Chondrocyte (in vitro differentiated cells): ENCODE results near the gene ARHGAP27. TPM values are rescaled to one million over a fixed set of nuclear protein-coding genes. Genes with fewer than 3 reads are reported as not detected.
"Not testable (repeated sequence)": the region's sequence is repeated elsewhere in the genome, so short reads cannot be mapped to it uniquely, and the experiment has no call there.

ENCODE experiments used
- DNase-seq: peaks from one replicate; pipeline ENCODE4 v3.0.0; 2021; ENCODE audit warnings: mixed read lengths, low spot score
- H3K27ac Mint-ChIP-seq: one replicate; pipeline ENCODE4 v1.8.0; 2021; ENCODE audit warnings: mild to moderate bottlenecking, moderate library complexity, mixed read lengths; ENCODE audit not compliant: unreplicated experiment
- H3K27me3 Mint-ChIP-seq: 2 replicates; pipeline ENCODE4 v1.8.0; 2021; ENCODE audit warnings: low read depth, mixed read lengths
- H3K36me3 Mint-ChIP-seq: 2 replicates; pipeline ENCODE4 v1.8.0; 2021; ENCODE audit warnings: low read depth, mixed read lengths
- H3K4me1 Mint-ChIP-seq: 2 replicates; pipeline ENCODE4 v1.8.0; 2021; ENCODE audit warnings: low read depth, mild to moderate bottlenecking, mixed read lengths
- H3K4me3 Mint-ChIP-seq: one replicate; pipeline ENCODE4 v1.8.0; 2021; ENCODE audit warnings: mild to moderate bottlenecking, moderate library complexity, mixed read lengths; ENCODE audit not compliant: unreplicated experiment
- H3K9me3 Mint-ChIP-seq: 2 replicates; pipeline ENCODE4 v1.8.0; 2021; ENCODE audit warnings: low read depth, mixed read lengths
- total RNA-seq: library from RNA; stranded (reverse); gene quantifications from 3 replicates; pipeline ENCODE4 v1.2.1, GENCODE V29; 2021
- TF ChIP-seq, protein P1 (sequence below): fragments of 200-600 bp; sonication (generic); IDR thresholded peaks from 2 replicates; pipeline ENCODE4 v1.5.0; 2021; ENCODE audit warnings: antibody characterized with exemption, mild to moderate bottlenecking, moderate library complexity

The ARHGAP27 gene
- total RNA-seq, 1 donor from 2014 or later, result 2.0 TPM

DNA sequence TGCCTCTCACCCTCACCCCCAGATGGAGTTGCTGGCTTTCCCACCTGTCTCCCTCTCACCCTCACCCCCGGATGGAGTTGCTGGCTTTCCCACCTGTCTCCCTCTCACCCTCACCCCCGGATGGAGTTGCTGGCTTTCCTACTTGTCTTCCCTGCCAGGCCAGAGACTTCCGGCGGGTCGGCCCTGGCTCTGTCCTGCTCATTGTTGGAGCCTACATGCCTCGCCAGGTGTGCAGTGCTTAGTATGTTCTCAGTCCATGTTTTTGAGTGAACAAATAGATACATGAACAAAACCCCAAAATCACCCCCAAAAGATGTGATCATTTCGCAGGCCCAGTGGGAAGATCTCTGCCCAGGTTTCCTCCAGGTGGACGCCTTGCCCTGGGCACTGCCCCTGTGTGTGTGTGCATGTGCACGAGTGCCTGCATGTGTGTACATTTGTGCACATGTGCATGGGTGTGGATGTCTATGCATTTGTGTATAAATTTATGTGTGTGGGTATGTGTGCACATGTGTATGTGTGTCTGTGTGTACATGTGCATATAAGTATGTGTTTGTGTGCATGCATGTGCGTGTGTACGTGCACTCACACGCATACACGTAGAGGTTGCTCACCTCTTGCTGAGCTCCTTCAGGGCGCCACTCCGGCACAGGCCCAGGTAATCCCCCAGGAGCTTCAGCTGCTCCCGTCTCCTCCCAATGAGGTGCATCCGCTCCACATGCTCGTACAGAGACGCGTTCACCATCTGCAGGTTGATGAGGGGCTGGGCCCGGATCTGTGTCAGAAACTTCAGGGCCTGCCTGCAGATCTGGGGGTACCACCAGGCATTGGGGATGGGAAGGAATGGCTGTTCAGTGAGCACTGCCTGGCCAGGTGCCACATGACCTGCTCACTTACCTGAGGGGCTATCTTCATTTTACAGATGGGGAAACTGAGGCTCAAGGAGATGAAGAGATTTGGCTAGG lies 12.5 kb upstream of the ARHGAP27 start:
- not testable (repeated sequence) for H3K9me3 Mint-ChIP-seq, H3K27me3 Mint-ChIP-seq, H3K36me3 Mint-ChIP-seq, H3K4me3 Mint-ChIP-seq, H3K4me1 Mint-ChIP-seq, H3K27ac Mint-ChIP-seq
- DNase-seq, result peak; percentile 49

DNA sequence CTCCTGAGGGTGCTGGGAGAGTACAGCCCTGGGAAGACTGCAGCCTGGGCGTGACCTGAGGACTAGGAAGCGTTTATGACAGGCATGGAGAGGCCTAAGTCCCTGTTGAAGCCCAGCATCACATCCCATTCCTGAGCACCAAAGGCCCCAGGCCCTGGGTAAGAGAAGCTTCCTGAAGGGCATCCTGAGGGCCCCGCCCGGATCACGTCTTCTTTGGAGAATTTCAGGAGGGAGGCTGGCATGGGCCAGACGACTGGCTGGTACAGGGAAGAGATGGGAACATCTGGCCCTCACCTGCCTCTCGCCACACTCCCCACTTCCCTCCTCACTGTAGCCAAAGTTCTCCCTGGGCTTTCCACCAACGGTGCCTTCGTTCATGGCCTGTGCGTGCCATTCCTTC lies 11.6 kb upstream of the ARHGAP27 start:
- not testable (repeated sequence) for H3K9me3 Mint-ChIP-seq, H3K4me3 Mint-ChIP-seq, H3K27ac Mint-ChIP-seq, H3K36me3 Mint-ChIP-seq, H3K27me3 Mint-ChIP-seq
- DNase-seq, result peak; percentile 39
- peaks cover 11% of the 10 kb centered on the region for H3K4me1 Mint-ChIP-seq

DNA sequence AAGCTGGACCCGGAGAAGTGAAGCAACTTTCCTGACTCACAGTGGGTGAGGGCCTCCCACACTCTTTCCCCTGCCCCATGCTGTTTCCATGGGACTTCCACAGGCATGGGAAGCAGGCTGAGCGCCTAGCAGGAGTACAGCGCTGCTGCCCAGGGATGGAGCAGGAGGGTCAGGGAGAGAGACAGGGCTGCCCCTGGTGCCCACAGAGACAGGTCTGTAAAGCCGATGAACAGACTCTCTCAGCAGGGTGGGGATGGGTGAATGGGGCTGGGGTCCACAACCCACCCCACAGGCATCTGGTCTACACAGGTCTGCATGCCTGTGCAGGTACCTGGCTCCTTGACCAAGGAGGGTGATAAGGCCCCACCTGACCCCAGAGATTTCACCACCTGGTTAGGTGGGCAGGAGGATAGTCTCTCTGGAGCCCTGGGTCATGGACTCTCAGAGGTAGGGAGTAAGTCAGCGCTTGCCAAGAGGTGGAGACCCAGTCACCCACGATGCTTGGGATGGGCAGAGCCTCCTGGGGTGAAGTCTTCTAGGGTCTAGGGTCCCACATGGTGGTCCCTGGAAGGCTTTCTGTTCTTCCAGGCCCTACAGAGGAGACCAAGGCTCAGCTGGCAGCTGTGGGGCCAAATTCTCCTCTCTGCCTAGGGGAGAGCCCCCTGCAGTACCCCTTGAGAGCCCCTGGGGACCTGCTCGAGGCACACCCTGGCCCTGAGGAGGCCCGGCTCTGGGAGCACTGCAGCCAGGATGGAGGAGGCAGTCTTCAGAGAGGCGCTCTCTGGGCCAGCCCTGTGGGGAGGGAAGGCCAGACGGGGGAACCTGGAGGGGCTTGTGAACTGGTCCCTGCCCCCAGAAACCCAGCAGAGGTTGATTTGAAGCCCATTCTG lies 10.9 kb upstream of the ARHGAP27 start:
- H3K27ac Mint-ChIP-seq, H3K36me3 Mint-ChIP-seq, H3K9me3 Mint-ChIP-seq, H3K27me3 Mint-ChIP-seq, H3K4me3 Mint-ChIP-seq: not testable (repeated sequence)
- H3K4me1 Mint-ChIP-seq, result peaks cover 13% of the 10 kb centered on the region
- peak; percentile 63 for DNase-seq

DNA sequence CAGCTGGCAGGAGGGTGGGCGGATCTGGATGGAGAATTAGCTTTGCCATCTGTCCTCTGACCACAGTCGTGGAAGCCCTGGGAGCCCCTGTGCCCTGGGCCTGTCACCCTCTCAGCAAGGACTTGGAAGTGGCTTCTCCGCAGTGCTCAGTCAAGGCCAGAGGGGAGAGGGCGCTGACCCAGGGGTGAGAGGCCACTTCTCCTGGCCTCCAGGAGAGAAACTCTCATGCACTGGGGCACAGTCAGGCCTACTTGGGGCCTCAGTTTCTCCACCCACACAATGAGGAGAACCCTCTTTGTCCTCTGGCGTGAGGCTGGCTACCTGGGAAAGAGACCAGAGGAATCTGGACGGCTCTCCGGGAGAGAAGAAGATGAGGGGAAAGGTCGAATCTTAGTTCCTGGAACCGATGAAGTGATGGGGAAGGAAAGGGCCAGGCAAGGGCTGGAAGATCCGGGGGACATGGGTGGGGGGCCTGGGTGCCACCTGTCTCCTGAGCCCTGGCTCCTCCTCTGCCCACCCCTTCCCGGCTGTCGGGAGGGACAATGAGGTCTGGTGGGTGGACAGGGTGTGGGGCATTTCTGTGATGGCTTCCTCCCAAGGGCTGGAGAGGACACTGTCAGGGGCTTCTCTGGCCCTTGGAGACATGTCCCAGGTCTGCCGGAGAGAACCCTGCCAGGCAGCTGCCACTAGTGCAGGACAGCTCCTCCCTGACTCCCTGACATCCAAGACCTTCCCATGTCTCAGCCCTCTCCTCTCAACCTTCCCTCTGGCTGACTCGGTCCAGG lies 9.0 kb upstream of the ARHGAP27 start:
- TF ChIP-seq, protein P1, sequence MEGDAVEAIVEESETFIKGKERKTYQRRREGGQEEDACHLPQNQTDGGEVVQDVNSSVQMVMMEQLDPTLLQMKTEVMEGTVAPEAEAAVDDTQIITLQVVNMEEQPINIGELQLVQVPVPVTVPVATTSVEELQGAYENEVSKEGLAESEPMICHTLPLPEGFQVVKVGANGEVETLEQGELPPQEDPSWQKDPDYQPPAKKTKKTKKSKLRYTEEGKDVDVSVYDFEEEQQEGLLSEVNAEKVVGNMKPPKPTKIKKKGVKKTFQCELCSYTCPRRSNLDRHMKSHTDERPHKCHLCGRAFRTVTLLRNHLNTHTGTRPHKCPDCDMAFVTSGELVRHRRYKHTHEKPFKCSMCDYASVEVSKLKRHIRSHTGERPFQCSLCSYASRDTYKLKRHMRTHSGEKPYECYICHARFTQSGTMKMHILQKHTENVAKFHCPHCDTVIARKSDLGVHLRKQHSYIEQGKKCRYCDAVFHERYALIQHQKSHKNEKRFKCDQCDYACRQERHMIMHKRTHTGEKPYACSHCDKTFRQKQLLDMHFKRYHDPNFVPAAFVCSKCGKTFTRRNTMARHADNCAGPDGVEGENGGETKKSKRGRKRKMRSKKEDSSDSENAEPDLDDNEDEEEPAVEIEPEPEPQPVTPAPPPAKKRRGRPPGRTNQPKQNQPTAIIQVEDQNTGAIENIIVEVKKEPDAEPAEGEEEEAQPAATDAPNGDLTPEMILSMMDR, result no peak
- H3K9me3 Mint-ChIP-seq, result no peaks in the 10 kb centered on the region
- H3K4me3 Mint-ChIP-seq, result no peak overlapping the region
- no peak for DNase-seq
- no peaks in the 10 kb centered on the region for H3K27me3 Mint-ChIP-seq
- H3K36me3 Mint-ChIP-seq, result peaks cover 11% of the 10 kb centered on the region
- H3K4me1 Mint-ChIP-seq, result peaks cover 13% of the 10 kb centered on the region
- H3K27ac Mint-ChIP-seq, result no peak overlapping the region

DNA sequence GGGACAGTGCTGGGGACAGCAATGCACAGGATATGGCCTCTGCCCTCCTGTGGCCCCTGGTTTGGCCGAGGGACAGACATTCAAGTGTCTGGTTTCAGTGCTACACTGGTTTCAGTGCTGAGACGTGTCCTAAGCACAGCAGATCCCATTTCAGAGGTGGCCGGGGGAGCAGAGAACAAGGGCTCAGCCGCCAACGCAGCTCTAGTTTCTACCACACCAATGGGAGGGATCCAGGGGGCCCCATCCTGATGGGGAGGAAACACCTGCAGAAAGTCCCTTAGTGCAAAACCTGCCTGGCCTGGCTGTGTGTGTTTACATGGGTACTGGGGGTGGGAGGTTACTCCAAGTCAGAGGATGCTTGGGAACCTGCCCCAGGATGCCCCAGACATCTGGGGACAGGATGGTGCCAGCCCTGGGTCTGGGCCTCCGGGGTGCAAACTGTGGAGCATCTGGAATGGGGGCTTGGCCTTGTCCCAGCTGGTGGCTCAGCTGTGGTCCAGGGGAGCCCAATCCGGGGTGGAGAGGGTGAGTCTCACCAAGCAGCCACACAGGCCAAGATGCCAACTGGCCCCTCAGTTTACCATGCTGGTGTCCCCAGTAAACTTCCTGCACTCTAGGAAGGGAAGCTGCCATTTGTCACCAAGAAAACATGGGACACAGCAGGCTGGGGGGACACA lies 8.3 kb upstream of the ARHGAP27 start:
- not testable (repeated sequence) for H3K4me3 Mint-ChIP-seq, H3K9me3 Mint-ChIP-seq, H3K27ac Mint-ChIP-seq, H3K4me1 Mint-ChIP-seq, DNase-seq, H3K27me3 Mint-ChIP-seq
- peaks cover 11% of the 10 kb centered on the region for H3K36me3 Mint-ChIP-seq

DNA sequence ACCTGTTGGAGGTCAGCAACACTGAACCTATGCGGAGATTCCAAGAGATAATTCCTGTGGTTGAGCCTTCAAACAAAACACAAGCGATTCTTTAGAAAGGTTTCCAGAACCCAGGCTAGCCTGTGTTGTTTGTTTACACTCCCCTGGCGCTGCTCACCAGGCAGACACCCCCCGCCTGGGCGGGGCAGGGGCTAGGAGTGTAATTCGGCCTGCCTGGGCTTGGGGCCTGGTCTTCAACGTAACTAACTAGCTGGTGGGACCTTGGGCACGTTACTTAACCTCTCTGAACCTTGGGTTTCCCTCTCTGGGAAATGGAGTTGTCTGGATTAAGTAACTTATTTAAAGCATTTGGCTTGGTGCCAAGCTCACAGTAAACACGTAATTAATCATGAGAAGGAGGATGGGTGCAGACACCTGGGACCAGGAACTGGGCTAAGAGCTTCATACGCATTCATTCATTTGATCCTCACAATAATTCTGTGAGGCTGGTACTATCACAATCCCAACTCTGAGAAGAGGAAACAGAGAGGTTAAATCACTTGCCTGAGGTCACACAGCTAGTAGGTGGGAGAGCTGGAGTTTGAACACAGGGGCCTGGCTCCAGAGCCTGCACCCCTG lies 7.6 kb upstream of the ARHGAP27 start:
- Mint-ChIP-seq H3K27me3 (no peaks in the 10 kb centered on the region), H3K4me3 (no peak overlapping the region), H3K27ac (no peak overlapping the region), H3K36me3 (peaks cover 12% of the 10 kb centered on the region), H3K9me3 (no peaks in the 10 kb centered on the region), H3K4me1 (peaks cover 6% of the 10 kb centered on the region)
- TF ChIP-seq, protein P1, result no peak
- DNase-seq, result no peak
